Activated CD4-positive, alpha-beta T cell treated with anti-CD3 and anti-CD28 coated beads, Interleukin-2, amount 50 U/mL, for 4 hours (primary cell): ENCODE results near the gene CTNND2.

Source experiments
- DNase-seq, 2 experiments: peaks; one replicate each; pipeline ENCODE4 v3.0.0-alpha.2; 2020

Gene CTNND2

DNA sequence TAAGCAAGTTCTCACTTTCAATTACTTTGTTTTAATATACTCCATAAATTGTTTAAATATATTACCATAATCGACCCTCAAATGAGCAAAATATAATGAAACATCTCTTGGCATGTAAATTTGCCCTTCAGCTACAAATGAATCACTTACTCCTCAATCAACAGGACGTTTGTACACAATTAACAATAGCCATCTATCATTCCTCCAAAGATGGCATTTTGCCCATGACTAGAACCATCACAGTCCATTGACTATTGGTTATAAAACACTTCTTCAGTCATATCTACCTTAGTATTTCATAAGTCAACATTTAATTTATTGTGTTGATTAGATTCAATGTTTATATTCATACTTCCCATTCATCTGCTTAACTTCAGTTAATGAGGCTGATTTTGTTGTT is 127.2 kb downstream of the CTNND2 start:
- DNase-seq, result no peak

DNA sequence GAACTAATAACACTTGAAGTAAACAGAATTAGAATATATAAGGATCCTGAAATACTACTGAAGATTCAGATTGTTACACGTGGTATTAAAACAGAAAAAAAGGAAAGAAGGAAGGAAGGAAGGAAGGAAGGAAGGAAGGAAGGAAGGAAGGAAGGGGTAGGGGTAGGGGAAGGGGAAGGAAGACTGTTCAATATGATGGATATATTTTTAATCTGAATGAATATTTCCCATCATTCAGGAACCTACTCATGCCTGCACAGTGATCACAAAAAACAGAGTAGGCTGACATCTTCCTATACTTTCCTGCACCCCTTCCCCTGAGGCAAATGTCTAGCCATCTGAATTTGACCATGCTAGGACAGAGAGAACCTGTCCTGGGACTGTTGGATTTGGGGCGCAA is 133.9 kb downstream of the CTNND2 start:
- no peak for DNase-seq

DNA sequence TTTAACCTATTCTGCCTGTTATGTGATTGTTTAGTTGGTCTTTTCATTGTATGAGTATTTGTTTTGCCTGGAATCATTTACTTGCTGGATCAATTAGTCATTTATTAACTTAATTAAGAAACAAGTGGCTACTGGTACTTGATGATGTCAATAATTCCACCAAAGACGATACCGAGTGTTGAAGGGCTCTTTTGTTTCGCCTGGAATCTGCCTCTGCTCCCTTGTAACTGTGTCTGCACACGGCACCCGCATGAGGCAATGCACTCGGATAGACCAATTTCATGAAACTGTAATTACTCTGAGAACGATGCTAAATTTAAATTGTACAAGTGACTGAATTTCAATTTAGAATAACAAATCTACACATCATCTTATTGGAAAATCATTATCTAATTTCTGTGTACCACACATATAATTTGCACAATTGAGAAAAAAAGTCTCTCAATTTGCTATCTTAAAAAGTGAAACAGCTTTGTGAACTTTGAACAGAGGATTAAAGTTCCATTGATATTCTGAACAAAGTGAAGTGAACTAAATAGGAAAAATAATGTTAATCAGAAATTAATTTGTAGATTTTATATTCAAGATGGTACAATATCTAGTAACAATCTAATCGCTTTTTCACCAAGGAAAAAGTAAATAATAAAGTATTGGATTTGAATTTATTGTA is 143.2 kb downstream of the CTNND2 start:
- no peak for DNase-seq

DNA sequence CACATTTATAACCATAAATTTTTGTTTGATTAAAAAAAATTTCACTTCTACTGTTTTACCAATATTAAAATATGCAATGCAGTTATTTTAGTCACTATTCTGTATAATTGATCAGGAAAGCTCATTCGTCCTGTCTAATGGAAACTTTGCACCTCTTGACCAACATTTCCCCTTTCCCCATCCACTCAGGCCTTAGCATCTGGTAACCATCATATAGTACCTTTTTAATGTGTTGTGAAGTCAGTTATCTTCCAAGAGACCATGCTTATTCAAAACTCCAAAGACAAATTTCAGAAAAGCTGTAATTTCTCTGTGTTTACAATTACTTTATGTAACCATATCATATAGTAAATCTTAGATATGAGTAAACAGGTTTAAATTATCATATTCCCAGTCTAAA is 145.9 kb downstream of the CTNND2 start:
- no peak for DNase-seq

DNA sequence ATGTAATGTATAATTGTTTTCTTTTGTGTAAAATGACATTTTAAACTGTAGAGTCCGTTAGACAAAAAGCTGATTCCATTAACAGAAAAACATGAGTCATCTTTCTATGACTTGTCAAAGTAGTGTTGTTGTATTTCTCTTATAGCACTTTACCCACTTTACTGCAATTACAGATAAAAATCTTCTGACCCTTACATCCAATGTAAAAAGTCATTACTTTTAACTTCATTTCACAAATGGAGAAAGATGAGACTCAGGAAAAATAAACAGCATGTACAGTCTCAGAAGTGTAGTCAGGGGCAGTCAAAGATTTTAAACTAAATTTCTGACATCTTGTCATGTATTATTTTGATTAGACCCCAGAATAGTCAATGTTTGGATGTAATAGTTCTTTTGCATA is 146.6 kb downstream of the CTNND2 start:
- DNase-seq, result no peak

DNA sequence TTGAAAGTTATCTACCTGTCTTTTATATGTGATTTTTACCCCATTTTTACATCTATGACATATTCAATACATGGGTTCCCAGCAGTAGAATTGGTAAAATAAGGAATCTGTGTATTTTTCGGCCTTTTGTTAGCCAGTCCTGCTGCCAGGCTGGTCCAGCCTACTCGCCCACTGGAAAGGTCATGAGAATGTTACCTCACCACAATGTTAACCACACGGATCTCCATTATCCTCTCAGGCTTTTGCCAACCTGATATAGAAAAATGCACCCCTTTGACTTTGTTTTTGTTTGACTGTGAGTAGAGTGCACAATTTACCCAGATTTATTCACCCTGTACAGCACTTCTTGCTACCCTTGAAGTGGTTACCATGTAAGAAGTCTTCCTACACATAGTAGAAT is 167.2 kb downstream of the CTNND2 start:
- DNase-seq, result no peak

DNA sequence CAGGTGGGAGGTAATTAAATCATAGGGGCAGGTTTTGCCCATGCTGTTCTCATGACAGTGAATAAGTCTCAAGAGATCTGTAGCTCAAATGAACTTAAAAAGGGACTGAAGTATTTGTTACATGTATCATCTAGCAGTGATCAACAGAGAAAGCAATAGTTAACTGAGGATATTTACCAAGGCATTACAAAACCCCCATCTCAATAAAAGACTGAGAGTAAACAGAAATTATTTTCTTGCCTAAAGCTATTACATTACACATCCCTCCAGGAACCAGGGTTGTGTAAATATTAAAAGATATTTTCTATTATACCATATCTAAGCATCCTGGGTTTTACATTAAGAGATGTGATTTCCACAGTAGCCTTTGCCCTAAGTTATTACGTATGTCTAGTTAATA is 169.9 kb downstream of the CTNND2 start:
- DNase-seq, result no peak

DNA sequence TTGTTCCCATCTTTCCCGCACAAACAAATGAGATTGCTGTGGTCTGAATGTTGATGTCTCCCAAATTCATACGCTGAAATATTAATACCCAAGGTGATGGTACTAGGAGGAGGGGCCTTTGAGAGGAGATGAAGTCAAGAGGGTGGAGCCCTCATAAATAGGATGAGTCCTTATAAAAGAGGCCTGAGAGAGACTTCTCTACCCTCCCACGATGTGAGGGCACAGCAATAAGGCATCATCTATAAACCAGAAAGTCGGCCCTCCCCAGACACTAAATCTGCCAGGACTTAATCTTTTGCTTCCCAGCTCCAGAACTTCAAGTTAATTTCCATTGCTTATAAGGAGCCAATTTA is 170.4 kb downstream of the CTNND2 start:
- DNase-seq, result no peak

DNA sequence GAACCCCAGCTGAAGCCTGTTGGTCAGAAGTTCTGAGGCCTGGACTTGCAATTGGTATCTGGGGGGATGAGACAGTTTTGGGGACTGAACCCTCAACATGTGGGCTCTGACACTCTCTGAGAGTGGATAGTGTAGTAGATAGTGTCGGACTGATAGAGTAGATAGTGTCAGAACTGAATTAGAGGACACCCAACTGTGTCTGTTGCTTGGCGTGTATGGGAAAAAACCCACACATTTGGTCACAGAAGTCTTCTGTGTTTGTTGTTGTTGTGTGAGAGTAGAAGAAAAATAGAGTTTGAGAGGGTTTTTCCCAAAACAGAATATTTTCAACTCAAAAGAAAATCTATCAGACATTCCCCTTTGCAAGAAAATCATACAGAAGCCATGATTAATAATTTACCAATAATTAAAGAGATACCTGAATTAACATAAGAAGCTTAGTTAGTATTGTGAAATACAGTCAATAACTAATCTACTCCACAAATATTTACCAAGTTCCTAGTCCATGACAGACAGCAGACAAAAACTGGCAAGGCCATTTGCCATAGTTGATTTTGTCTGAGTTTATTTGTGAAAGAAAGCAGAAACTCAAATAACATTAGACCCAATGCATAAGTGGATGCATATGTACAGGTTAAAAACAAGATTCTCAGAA is 170.9 kb downstream of the CTNND2 start:
- DNase-seq, result no peak

DNA sequence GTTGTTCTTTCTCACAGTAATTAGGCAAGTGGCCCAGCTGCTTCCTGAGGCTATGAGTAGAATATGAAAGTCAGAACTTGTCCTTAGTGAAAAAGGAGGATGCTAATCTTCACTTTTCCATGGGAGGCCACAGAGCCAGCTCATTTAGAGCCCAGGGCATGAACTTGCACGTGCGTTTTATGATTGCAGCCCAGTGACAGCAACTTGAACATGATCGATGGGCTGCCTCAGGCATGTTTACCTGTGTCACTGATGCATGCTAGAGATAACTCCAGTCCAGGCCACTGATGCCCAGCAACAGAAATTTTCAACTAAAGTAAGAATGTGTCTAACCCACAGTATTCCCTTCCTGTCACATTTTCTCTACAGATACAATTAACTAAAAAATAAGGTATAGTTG is 179.3 kb downstream of the CTNND2 start:
- no peak for DNase-seq

DNA sequence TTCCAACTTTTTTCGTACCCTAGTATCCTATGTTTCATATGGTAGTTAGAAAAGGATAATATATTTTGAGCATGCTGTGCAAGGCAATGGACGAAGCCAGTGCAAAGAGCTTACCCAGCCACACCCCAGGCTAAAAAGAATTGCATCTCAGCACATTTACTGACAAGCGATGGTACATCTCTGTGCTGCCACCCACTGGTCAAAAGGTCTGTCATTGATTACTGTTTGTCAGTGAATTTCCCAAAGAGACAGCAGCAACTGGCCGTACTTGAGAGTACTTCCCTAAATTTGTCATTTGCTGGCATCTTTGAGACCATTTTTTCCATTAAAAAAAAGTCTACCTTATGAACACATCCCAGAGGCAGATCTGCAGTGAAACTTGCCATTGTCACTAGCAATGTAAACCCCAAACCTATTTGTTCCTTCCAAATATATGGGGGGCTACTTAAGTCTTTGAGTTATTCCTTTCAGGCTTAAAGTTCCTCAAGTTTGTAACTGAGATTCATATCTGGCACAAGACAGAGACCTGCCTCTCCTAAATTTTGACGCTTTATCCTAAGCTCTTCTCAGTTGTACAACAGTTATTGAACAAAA is 184.3 kb downstream of the CTNND2 start:
- no peak for DNase-seq

DNA sequence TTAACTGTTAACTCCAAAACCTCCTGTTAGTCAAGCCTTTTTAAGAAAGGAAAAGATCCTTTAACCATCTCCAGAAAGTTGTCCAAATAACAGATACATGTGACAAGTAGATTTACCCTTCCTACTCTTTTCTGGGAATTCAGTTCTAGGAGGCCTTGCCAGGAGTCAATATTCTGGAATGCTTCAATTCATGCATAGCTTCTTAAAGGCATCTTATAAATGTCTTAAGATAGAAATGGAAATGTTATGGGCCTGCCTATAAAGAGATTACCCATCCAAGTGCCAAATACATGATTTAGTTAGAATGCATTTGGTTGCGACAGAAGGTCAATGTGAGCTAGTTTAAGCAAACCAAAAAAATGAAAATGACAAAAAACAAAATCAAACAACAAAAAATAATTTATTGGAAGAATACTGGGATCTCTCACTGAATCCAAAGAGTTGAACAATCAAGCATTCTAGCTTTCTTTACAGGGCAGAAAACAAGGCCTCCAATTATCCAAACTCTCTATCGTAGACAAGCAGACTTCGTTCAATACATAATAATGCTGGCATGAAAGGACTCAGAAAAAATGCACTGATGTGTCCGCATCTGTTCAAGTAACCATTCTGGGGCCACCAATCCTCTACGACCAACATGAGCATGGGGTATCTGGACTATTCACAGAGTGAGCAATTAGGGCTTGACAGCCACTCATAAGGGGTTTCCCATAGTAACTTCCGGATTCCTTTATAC is 188.6 kb downstream of the CTNND2 start:
- DNase-seq, result no peak

DNA sequence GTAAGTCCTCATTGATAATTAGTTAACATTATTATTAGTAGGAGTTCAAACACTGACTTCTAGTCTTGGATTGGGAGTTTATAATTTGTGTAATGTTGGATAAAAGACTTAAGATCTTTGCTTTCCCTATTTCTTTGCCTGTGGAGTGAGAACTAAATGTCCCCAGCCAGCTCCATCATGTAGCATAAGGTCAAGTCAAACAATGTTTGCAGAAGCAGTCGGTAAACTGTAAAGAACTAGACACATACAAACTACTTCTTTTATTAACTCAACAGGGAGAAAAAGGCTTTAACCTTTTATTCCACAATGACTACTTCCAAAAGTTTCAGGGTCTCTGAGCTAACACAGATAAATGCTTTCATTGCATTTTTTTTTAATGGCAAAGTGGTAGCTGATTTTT is 192.3 kb downstream of the CTNND2 start:
- no peak for DNase-seq

DNA sequence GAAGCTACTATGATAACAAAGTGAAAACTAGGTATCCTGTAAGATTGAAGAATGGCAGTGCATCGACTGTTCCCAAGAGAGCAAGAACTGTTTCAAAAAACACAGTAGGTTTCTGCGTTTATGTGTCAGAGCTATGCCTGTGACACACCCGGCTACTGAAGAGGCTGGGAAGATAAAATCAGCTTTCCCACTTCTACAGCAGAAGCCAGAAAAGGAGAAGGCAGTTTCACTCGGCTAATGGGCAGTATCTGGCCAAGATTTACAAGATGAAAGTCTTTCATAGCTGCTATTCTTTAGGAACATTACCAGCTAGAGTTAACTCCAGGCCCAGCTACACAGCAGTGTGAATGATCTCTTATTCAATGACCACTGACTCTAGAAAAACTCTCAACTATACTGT is 195.2 kb downstream of the CTNND2 start:
- no peak for DNase-seq

DNA sequence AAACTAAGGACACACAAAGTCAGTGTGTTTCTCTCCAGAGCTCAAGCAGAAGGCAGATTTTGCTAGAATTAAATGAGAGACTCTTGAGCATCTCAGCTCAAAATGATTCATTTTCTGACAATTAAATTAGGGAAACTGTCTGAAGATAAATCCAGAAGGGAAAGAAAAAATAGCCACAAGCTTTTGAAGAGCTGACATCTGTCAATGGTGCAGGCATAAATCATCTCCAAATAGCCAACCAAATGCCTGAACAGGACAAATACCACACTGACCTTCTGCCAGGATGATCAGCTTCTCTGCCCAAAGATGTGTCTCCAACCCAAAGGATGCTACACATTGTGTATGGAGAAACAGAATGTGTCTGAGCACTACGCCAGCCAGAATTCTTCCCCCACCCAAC is 199.3 kb downstream of the CTNND2 start:
- DNase-seq, result no peak

DNA sequence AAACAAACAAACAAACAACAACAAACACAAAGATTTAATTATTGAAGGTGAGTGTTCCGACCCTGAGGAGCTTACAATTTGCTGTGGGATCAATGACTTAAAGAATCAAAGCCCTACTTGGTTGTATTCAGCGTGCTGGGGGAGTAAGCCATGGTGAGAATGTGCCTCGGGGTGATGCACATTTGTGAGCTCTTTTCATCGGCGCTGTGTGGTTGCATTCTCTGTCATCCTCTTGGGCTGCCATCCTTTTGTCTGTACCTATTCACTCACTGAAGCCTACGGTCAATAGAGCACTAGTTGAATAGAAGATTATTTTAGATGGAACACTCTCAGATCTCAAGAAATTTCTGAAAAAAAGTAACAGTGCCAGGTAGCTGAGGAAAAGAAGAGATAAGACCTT is 203.9 kb downstream of the CTNND2 start:
- DNase-seq, result no peak

DNA sequence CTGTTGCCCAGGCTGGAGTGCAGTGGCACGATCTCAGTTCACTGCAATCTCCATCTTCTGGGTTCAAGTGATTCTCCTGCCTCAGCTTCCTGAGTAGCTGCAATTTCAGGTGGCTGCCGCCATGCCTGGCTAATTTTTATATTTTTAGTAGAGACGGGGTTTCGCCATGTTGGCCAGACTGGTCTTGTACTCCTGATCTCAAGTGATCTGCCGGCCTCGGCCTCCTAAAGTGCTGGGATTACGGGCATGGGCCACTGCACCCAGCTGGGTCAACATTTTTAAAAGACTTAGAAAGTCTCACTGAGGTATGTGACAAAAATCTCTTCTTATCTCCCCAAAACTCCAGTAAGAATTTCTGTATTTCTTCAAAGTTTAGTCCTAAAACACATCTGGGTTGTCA is 211.6 kb downstream of the CTNND2 start:
- DNase-seq, result no peak

DNA sequence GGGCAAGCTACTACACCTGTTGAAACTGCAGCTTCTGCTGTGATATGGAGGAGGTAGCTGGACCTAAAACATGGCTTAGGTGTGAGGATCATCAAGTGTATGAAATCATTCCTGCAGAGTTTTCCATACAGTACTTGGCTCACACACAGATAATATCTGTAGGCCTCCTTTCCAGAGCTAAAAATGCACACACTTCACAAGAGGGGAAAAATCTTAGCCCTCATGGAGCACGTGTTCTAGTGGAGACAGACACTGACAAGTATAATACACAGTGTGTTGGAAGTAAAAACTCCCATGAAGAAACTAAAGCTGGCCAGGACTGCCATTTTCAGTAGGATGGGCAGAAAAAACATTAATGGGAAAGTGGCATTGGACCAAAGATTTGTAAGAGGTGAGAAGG is 216.7 kb downstream of the CTNND2 start:
- no peak for DNase-seq

DNA sequence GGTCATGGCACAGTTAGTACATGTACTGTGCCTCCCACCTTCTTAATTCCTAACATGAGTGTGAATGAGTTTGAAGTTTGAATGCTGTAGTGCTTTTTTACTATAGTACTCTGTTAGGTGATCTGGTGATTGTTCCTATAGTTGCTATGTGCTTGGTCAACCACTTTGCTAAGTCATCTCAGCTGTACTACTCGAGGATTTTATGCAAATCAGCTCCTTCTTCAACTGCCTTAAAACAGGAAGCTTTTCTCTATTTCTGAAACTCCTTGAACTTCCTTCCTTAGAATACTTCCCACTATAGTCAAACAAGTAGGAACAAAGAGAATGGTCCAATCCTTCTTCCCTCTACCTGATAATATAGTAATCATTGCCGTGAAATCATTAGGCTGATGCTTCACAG is 219.6 kb downstream of the CTNND2 start:
- DNase-seq, result no peak

DNA sequence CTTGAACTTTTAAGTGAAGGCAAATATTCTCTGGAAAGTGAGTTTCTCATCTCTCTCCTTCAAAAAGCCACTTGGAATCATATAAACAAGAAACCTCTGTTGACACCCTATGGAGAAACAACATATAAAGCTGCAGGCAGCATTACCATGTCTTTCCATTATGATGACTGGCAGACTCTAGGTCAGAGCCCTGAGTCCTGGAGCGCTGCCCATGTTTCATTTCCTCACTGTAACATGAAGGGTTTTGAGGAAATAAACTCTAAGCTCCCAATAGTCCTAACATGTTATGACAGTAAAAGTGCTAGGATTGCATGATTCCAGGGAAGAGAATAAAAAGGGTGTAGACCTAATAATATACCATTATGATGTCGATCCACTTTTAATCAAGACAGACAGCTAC is 220.6 kb downstream of the CTNND2 start:
- no peak for DNase-seq

DNA sequence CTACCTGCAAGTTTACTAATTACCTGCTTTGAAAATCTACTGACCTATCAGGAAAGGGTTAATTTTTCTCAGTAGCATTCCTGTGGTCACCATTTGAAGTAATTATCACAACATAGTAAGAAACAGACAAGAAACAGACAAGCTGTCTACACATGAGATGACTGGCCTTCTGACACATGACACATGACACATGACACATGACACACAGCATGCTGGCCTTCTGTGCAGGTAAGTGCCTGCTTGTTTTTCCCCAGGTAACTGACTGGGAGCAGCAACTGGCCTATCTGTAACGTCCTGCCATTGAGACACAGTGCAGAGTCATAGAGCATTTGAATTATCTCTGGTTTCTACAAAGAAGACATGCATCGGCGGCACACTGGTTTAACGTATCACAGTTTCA is 222.4 kb downstream of the CTNND2 start:
- DNase-seq, result no peak

DNA sequence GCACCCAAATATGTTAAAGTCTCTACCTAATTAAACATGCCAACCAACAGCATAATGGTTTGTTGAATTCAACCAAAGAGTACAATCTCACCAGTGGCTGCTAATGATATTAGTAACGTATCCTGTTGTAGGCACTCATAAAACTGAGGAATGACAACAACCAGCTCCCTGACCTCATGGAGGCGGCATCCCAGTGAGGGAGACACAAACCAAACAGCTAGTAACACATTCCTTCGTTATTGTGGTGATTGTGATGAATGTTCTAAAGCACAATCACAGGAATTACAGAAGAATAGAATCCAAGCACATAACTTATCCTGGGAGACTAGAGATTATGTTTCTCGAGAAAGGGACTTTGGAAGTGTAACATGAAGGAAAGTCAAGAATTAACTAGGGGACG is 224.6 kb downstream of the CTNND2 start:
- DNase-seq, result no peak

DNA sequence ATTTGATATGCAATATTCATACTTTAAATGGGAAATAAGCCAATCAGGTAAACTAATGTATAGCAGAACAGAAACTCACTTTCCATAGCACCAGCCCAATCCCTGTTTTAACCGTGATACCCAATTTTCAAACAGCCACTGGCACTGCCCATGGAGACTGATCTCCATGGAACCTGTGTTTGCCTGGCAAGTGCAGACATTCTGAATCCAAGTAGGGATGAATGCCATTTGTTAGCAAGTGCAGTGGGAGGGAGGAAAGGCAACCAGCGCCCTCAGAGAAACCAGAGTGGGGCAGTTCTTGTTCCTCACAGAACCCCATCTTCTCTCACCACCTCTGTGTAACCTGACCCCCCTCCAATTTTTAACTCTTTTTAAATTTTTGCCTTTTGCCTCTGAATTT is 229.1 kb downstream of the CTNND2 start:
- DNase-seq, result no peak

DNA sequence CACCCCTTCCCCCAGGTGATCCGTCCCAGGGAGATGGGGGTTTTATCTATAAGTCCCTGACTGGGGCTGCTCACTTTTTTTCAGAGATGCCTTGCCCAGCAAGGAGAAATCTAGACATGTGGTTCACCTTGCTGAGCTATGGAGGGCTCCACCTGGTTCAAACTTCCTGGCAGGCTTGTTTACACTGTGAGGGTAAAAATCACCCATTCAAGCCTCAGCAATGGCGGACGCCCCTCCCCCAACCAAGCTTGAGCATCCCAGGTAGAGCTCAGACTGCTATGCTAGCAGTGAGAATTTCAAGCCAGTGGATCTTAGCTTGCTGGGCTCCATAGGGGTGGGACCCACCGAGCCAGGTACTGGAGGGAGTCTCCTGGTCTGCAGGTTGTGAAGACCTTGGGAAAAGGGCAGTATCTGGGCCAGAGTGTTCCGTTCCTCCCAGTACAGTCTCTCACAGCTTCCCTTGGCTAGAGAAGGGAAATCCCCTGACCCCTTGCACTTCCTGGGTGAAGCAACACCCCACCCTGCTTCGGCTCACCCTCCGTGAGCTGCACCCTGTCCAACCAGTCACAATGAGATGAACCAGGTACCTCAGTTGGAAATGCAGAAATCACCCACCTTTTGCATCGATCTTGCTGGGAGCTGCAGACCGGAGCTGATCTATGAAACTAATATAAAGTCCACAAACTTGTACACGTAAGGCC is 231.7 kb downstream of the CTNND2 start:
- no peak for DNase-seq
